ENCODE measurements around the gene TGFBR3. TPM values are rescaled to one million over a fixed set of nuclear protein-coding genes. Genes with fewer than 3 reads are reported as not detected.

The TGFBR3 gene
- total and polyA plus RNA-seq, 8 donors = 6.0 to 34.8 (median 21.4) TPM

- Histone ChIP-seq H3K36me3 (no peaks in the 10 kb centered on the region), H3K4me1 (peaks cover 4 to 10% (median 8%) of the 10 kb centered on the region in 3 donors), H3K27ac (no peak overlapping the region), H3K4me3 (no peak overlapping the region), H3K9me3 (no peaks in the 10 kb centered on the region), H3K27me3 (no peaks in the 10 kb centered on the region)
- DNase-seq (no peak), FAIRE-seq (no peak), ATAC-seq (no peak)
- intact Hi-C loops (cut with DNase I) = no loop called here
- 77 to 87% methylated on average over 9 of the region's 9 CpGs for WGBS, 2 donors
- no peak for TF ChIP-seq CTCF (IDR thresholded peaks at IDR 0.05)
Measured at GRCh38 chr1:91768786-91769725, 116.9 kb downstream of the TGFBR3 start.

- 98% methylated on average over 4 of the region's 4 CpGs for WGBS, 2 donors
- H3K4me3 ChIP-seq = no peak overlapping the region
- H3K4me1 ChIP-seq = peaks cover 4 to 14% (median 10%) of the 10 kb centered on the region in 3 donors
- no peaks in the 10 kb centered on the region for H3K9me3 ChIP-seq
- no peak for TF ChIP-seq CTCF (IDR thresholded peaks at IDR 0.05)
- no peaks in the 10 kb centered on the region for H3K27me3 ChIP-seq
- DNase-seq = no peak
- H3K36me3 ChIP-seq = no peaks in the 10 kb centered on the region
- ATAC-seq = no peak
- no peak overlapping the region for H3K27ac ChIP-seq
- no peak for FAIRE-seq
- intact Hi-C loops (cut with DNase I) = no loop called here
Measured at GRCh38 chr1:91768120-91768519, 117.8 kb downstream of the TGFBR3 start.

- 50% methylated on average over 5 of the region's 5 CpGs; no CpG with 5 or more reads in 1 of the 2 donors for WGBS, 2 donors
- no peak overlapping the region for H3K4me3 ChIP-seq
- intact Hi-C loops (cut with DNase I) = no loop called here
- H3K36me3 ChIP-seq = no peaks in the 10 kb centered on the region
- ATAC-seq (no peak), FAIRE-seq (no peak), DNase-seq (no peak)
- no peaks in the 10 kb centered on the region for H3K9me3 ChIP-seq
- H3K27ac ChIP-seq = no peak overlapping the region
- H3K27me3 ChIP-seq = no peaks in the 10 kb centered on the region
- TF ChIP-seq CTCF (IDR thresholded peaks at IDR 0.05) = no peak
- peaks cover 4 to 19% (median 15%) of the 10 kb centered on the region in 3 donors for H3K4me1 ChIP-seq
Measured at GRCh38 chr1:91766883-91767282, 119.1 kb downstream of the TGFBR3 start.

GRCh38 chr1:91765880-91766443 lies 120.0 kb downstream of the TGFBR3 start:
- 76 to 83% methylated on average over 3 of the region's 3 CpGs for WGBS, 2 donors
- no peak overlapping the region for H3K27ac ChIP-seq
- TF ChIP-seq CTCF (IDR thresholded peaks at IDR 0.05) = no peak
- H3K36me3 ChIP-seq = no peaks in the 10 kb centered on the region
- H3K4me3 ChIP-seq = no peak overlapping the region
- H3K9me3 ChIP-seq = no peaks in the 10 kb centered on the region
- FAIRE-seq = no peak
- intact Hi-C loops (cut with DNase I) = no loop called here
- ATAC-seq = no peak
- no peak for DNase-seq
- H3K27me3 ChIP-seq = no peaks in the 10 kb centered on the region
- peaks cover 7 to 27% (median 15%) of the 10 kb centered on the region in 3 donors for H3K4me1 ChIP-seq

Measured in pancreas (tissue), 10 donors.